ENCODE measurements around the gene PPP2R1B.

PPP2R1B gene

GRCh38 chr11:111702623-111703022 lies 63.6 kb downstream of the PPP2R1B start:
- Histone ChIP-seq H3K4me3 (ENCODE audit: insufficient read depth in 1 of 2, low read depth in 1 of 2, low read length in 2 of 2) (no peak overlapping the region), H3K9me3 (ENCODE audit: control insufficient read depth, low read length) (no peaks in the 10 kb centered on the region), H3K4ac (ENCODE audit: low read depth in 1 of 2, low read length in 2 of 2) (no peak overlapping the region), H2BK120ac (ENCODE audit: low read depth, low read length) (no peak overlapping the region), H3K4me1 (ENCODE audit: control insufficient read depth, insufficient read depth, low read depth, low read length) (no peaks in the 10 kb centered on the region), H2BK12ac (ENCODE audit: low read length in 2 of 2) (no peak overlapping the region), H4K91ac (ENCODE audit: low read length) (no peak overlapping the region), H2BK15ac (ENCODE audit: low read depth, poor library complexity, severe bottlenecking) (no peak overlapping the region), H3K4me2 (ENCODE audit: low read length, poor library complexity, severe bottlenecking) (no peak overlapping the region), H3K27me3 (ENCODE audit: control insufficient read depth in 1 of 2, insufficient read depth in 1 of 2, low read length in 2 of 2) (no peaks in the 10 kb centered on the region), H3K36me3 (ENCODE audit: control insufficient read depth in 1 of 2, insufficient read depth in 2 of 2, low read depth in 1 of 2, low read length in 2 of 2) (peaks cover 13 to 54% of the 10 kb centered on the region in 2 experiments), H3K18ac (ENCODE audit: low read depth in 1 of 2, low read length in 2 of 2) (no peak overlapping the region), H2BK5ac (ENCODE audit: low read depth, low read length, poor library complexity, severe bottlenecking) (no peak overlapping the region), H4K8ac (ENCODE audit: low read length) (no peak overlapping the region), H3K79me1 (replicated peaks; ENCODE audit: low read length, poor library complexity, severe bottlenecking) (peaks cover 19% of the 10 kb centered on the region), H3K9ac (ENCODE audit: low read length) (no peak overlapping the region), H3K23ac (ENCODE audit: low read length in 2 of 2) (no peak overlapping the region), H2AFZ (ENCODE audit: low read depth, low read length) (no peak overlapping the region), H3K27ac (ENCODE audit: low read length, poor library complexity, severe bottlenecking) (no peak overlapping the region), H3K14ac (ENCODE audit: low read length in 2 of 2) (no peak overlapping the region), H2AK5ac (ENCODE audit: low read length, severe bottlenecking) (no peak overlapping the region)
- no peak for DNase-seq
- 100% methylated on average over 5 of the region's 5 CpGs for WGBS

- H3K27ac ChIP-seq (ENCODE audit: low read length, poor library complexity, severe bottlenecking): no peak overlapping the region
- no peak overlapping the region for H2AK5ac ChIP-seq (ENCODE audit: low read length, severe bottlenecking)
- H3K9ac ChIP-seq (ENCODE audit: low read length): no peak overlapping the region
- H2AFZ ChIP-seq (ENCODE audit: low read depth, low read length): no peak overlapping the region
- no peaks in the 10 kb centered on the region for H3K27me3 ChIP-seq (ENCODE audit: control insufficient read depth in 1 of 2, insufficient read depth in 1 of 2, low read length in 2 of 2)
- H3K4me3 ChIP-seq (ENCODE audit: insufficient read depth in 1 of 2, low read depth in 1 of 2, low read length in 2 of 2): no peak overlapping the region
- H4K8ac ChIP-seq (ENCODE audit: low read length): no peak overlapping the region
- H3K36me3 ChIP-seq (ENCODE audit: control insufficient read depth in 1 of 2, insufficient read depth in 2 of 2, low read depth in 1 of 2, low read length in 2 of 2): peaks cover 12 to 40% of the 10 kb centered on the region in 2 experiments
- H4K91ac ChIP-seq (ENCODE audit: low read length): no peak overlapping the region
- peaks cover 19% of the 10 kb centered on the region for H3K79me1 ChIP-seq (replicated peaks; ENCODE audit: low read length, poor library complexity, severe bottlenecking)
- no peak overlapping the region for H3K14ac ChIP-seq (ENCODE audit: low read length in 2 of 2)
- 98% methylated on average over 1 of the region's 1 CpG for WGBS
- no peaks in the 10 kb centered on the region for H3K9me3 ChIP-seq (ENCODE audit: control insufficient read depth, low read length)
- H3K18ac ChIP-seq (ENCODE audit: low read depth in 1 of 2, low read length in 2 of 2): no peak overlapping the region
- H3K4me1 ChIP-seq (ENCODE audit: control insufficient read depth, insufficient read depth, low read depth, low read length): peaks cover 2% of the 10 kb centered on the region
- H2BK15ac ChIP-seq (ENCODE audit: low read depth, poor library complexity, severe bottlenecking): no peak overlapping the region
- DNase-seq: no peak
- no peak overlapping the region for H2BK120ac ChIP-seq (ENCODE audit: low read depth, low read length)
- H2BK12ac ChIP-seq (ENCODE audit: low read length in 2 of 2): no peak overlapping the region
- no peak overlapping the region for H3K4me2 ChIP-seq (ENCODE audit: low read length, poor library complexity, severe bottlenecking)
- H3K4ac ChIP-seq (ENCODE audit: low read depth in 1 of 2, low read length in 2 of 2): no peak overlapping the region
- no peak overlapping the region for H3K23ac ChIP-seq (ENCODE audit: low read length in 2 of 2)
- H2BK5ac ChIP-seq (ENCODE audit: low read depth, low read length, poor library complexity, severe bottlenecking): no peak overlapping the region
These were observed 66.0 kb downstream of the PPP2R1B start for GRCh38 chr11:111700162-111700561.

- Histone ChIP-seq H2AK5ac (ENCODE audit: low read length, severe bottlenecking) (no peak overlapping the region), H3K4ac (ENCODE audit: low read depth in 1 of 2, low read length in 2 of 2) (no peak overlapping the region), H3K9ac (ENCODE audit: low read length) (no peak overlapping the region), H3K18ac (ENCODE audit: low read depth in 1 of 2, low read length in 2 of 2) (no peak overlapping the region), H3K36me3 (ENCODE audit: control insufficient read depth in 1 of 2, insufficient read depth in 2 of 2, low read depth in 1 of 2, low read length in 2 of 2) (peaks cover 9 to 35% of the 10 kb centered on the region in 2 experiments), H3K27me3 (ENCODE audit: control insufficient read depth in 1 of 2, insufficient read depth in 1 of 2, low read length in 2 of 2) (no peaks in the 10 kb centered on the region), H3K9me3 (ENCODE audit: control insufficient read depth, low read length) (no peaks in the 10 kb centered on the region), H2BK15ac (ENCODE audit: low read depth, poor library complexity, severe bottlenecking) (no peak overlapping the region), H3K23ac (ENCODE audit: low read length in 2 of 2) (no peak overlapping the region), H3K14ac (ENCODE audit: low read length in 2 of 2) (no peak overlapping the region), H2BK5ac (ENCODE audit: low read depth, low read length, poor library complexity, severe bottlenecking) (no peak overlapping the region), H3K4me1 (ENCODE audit: control insufficient read depth, insufficient read depth, low read depth, low read length) (peaks cover 2% of the 10 kb centered on the region), H4K91ac (ENCODE audit: low read length) (no peak overlapping the region), H3K27ac (ENCODE audit: low read length, poor library complexity, severe bottlenecking) (no peak overlapping the region), H2BK12ac (ENCODE audit: low read length in 2 of 2) (no peak overlapping the region), H2AFZ (ENCODE audit: low read depth, low read length) (no peak overlapping the region), H3K79me1 (replicated peaks; ENCODE audit: low read length, poor library complexity, severe bottlenecking) (peaks cover 19% of the 10 kb centered on the region), H3K4me3 (ENCODE audit: insufficient read depth in 1 of 2, low read depth in 1 of 2, low read length in 2 of 2) (no peak overlapping the region), H4K8ac (ENCODE audit: low read length) (no peak overlapping the region), H2BK120ac (ENCODE audit: low read depth, low read length) (no peak overlapping the region), H3K4me2 (ENCODE audit: low read length, poor library complexity, severe bottlenecking) (no peak overlapping the region)
- DNase-seq: no peak
- WGBS: 100% methylated on average over 1 of the region's 1 CpG
These were observed 66.5 kb downstream of the PPP2R1B start for GRCh38 chr11:111699579-111700156.

- H3K4me2 ChIP-seq (ENCODE audit: low read length, poor library complexity, severe bottlenecking): no peak overlapping the region
- H3K27ac ChIP-seq (ENCODE audit: low read length, poor library complexity, severe bottlenecking): no peak overlapping the region
- H3K79me1 ChIP-seq (replicated peaks; ENCODE audit: low read length, poor library complexity, severe bottlenecking): peaks cover 18% of the 10 kb centered on the region
- H3K9ac ChIP-seq (ENCODE audit: low read length): no peak overlapping the region
- no peak overlapping the region for H4K8ac ChIP-seq (ENCODE audit: low read length)
- H2AFZ ChIP-seq (ENCODE audit: low read depth, low read length): no peak overlapping the region
- no peak overlapping the region for H2AK5ac ChIP-seq (ENCODE audit: low read length, severe bottlenecking)
- no peak overlapping the region for H2BK15ac ChIP-seq (ENCODE audit: low read depth, poor library complexity, severe bottlenecking)
- no CpG with 5 or more reads among the region's 3 CpGs for WGBS
- H2BK12ac ChIP-seq (ENCODE audit: low read length in 2 of 2): no peak overlapping the region
- peaks cover 2% of the 10 kb centered on the region for H3K4me1 ChIP-seq (ENCODE audit: control insufficient read depth, insufficient read depth, low read depth, low read length)
- H3K18ac ChIP-seq (ENCODE audit: low read depth in 1 of 2, low read length in 2 of 2): no peak overlapping the region
- H3K27me3 ChIP-seq (ENCODE audit: control insufficient read depth in 1 of 2, insufficient read depth in 1 of 2, low read length in 2 of 2): no peaks in the 10 kb centered on the region
- H3K4ac ChIP-seq (ENCODE audit: low read depth in 1 of 2, low read length in 2 of 2): no peak overlapping the region
- H2BK120ac ChIP-seq (ENCODE audit: low read depth, low read length): no peak overlapping the region
- H3K23ac ChIP-seq (ENCODE audit: low read length in 2 of 2): no peak overlapping the region
- DNase-seq: no peak
- H3K36me3 ChIP-seq (ENCODE audit: control insufficient read depth in 1 of 2, insufficient read depth in 2 of 2, low read depth in 1 of 2, low read length in 2 of 2): peaks cover 7 to 29% of the 10 kb centered on the region in 2 experiments
- H3K9me3 ChIP-seq (ENCODE audit: control insufficient read depth, low read length): no peaks in the 10 kb centered on the region
- no peak overlapping the region for H3K14ac ChIP-seq (ENCODE audit: low read length in 2 of 2)
- no peak overlapping the region for H3K4me3 ChIP-seq (ENCODE audit: insufficient read depth in 1 of 2, low read depth in 1 of 2, low read length in 2 of 2)
- no peak overlapping the region for H4K91ac ChIP-seq (ENCODE audit: low read length)
- H2BK5ac ChIP-seq (ENCODE audit: low read depth, low read length, poor library complexity, severe bottlenecking): no peak overlapping the region
These were observed 67.2 kb downstream of the PPP2R1B start for GRCh38 chr11:111698852-111699559.

Data from mesenchymal stem cell (in vitro differentiated cells and primary cell).